Sigmoid colon (tissue), 7 donors: Measurements from ENCODE around the gene SULT1B1. TPM values are rescaled to one million over a fixed set of nuclear protein-coding genes. Genes with fewer than 3 reads are reported as not detected.

Experiments used
- DNase-seq: peaks from one replicate; pipeline ENCODE4 v3.0.0-alpha.2; 2019
- H3K27ac ChIP-seq, 4 donors: fragments of 200-600 bp; sonication (generic); one replicate each; pipeline ENCODE4 v1.5.1; 2016 to 2019; ENCODE audit warnings: mild to moderate bottlenecking in 1 of 4
- H3K27me3 ChIP-seq, 3 donors: fragments of 200-600 bp; sonication (generic); one replicate each; pipeline ENCODE4 v1.5.1; 2019; ENCODE audit warnings: mild to moderate bottlenecking in 1 of 3
- H3K36me3 ChIP-seq, 4 donors: fragments of 200-600 bp; sonication (generic); one replicate each; pipeline ENCODE4 v1.5.1; 2016 to 2019
- H3K4me1 ChIP-seq, 4 donors: fragments of 200-600 bp; sonication (generic); one replicate each; pipeline ENCODE4 v1.5.1; 2017 to 2019
- H3K4me3 ChIP-seq, 4 donors: fragments of 200-600 bp; sonication (generic); one replicate each; pipeline ENCODE4 v1.5.1; 2017 to 2019; ENCODE audit warnings: mild to moderate bottlenecking in 2 of 4, moderate library complexity in 1 of 4
- H3K9me3 ChIP-seq, 4 donors: fragments of 200-600 bp in 3 of 4; sonication (generic) in 3 of 4; one replicate each; pipeline versions ENCODE4 v1.5.1 to v1.6.1; 2013 to 2019
- EP300 ChIP-seq, 4 donors: sonication (generic); formaldehyde crosslinking; IDR thresholded peaks; one replicate each; pipeline ENCODE4 v1.6.1; 2017; ENCODE audit warnings: antibody characterized with exemption in 4 of 4
- POLR2A ChIP-seq, 2 donors: fragments of 450-650 bp; IDR thresholded peaks; one replicate each; pipeline ENCODE4 v1.6.1; 2016; ENCODE audit warnings: antibody characterized with exemption in 2 of 2, mild to moderate bottlenecking in 2 of 2, moderate library complexity in 2 of 2
- POLR2AphosphoS5 ChIP-seq, 4 donors: sonication (generic); formaldehyde crosslinking; IDR thresholded peaks; one replicate each; pipeline ENCODE4 v1.6.1; 2017; ENCODE audit warnings: antibody characterized with exemption in 4 of 4
- WGBS, 2 donors: extraction: QIAGEN DNeasy Blood & Tissue Kit; methylation state at CpG; one replicate each; pipeline ENCODE4 v1.1.7; 2013; 5-methylcytosine and 5-hydroxymethylcytosine counted together
- intact Hi-C: fragments of 100-400 bp; cut with DNase I; formaldehyde crosslinking; loops from one replicate; pipeline ENCODE4 v1.15.1; 2023
- polyA plus RNA-seq, 3 donors: library from polyadenylated mRNA; stranded (reverse); fragments of 200-250 nt; gene quantifications; one replicate each; pipeline ENCODE4 v1.2.3, GENCODE V29; 2013
- total RNA-seq, 4 donors: library from RNA; depleted of rRNA; stranded (reverse); fragments of >200 nt; gene quantifications; one replicate each; pipeline ENCODE4 v1.1.0, GENCODE V29; 2016
- TF ChIP-seq, protein P1 (sequence below), 4 experiments: fragments of 450-650 bp in 3 of 4; fragments of 200-600 bp in 1 of 4; IDR thresholded peaks; one replicate each; pipeline ENCODE4 v1.5.1; 2016 to 2019; ENCODE audit warnings: antibody characterized with exemption in 4 of 4, mild to moderate bottlenecking in 3 of 4, moderate library complexity in 2 of 4
- donor health status: healthy with polysubstance abuse.
- donor health status: Bipolar disorder and iron deficiency.
- donor health status: healthy.

Gene SULT1B1
- total and polyA plus RNA-seq, 7 donors: 0.71 to 99.9 (median 1.2) TPM

- no peak overlapping the region for H3K27ac ChIP-seq
- 85 to 91% methylated on average over 2 of the region's 2 CpGs for WGBS, 2 donors
- H3K27me3 ChIP-seq: no peaks in the 10 kb centered on the region
- no peaks in the 10 kb centered on the region for H3K36me3 ChIP-seq
- TF ChIP-seq, protein P1, sequence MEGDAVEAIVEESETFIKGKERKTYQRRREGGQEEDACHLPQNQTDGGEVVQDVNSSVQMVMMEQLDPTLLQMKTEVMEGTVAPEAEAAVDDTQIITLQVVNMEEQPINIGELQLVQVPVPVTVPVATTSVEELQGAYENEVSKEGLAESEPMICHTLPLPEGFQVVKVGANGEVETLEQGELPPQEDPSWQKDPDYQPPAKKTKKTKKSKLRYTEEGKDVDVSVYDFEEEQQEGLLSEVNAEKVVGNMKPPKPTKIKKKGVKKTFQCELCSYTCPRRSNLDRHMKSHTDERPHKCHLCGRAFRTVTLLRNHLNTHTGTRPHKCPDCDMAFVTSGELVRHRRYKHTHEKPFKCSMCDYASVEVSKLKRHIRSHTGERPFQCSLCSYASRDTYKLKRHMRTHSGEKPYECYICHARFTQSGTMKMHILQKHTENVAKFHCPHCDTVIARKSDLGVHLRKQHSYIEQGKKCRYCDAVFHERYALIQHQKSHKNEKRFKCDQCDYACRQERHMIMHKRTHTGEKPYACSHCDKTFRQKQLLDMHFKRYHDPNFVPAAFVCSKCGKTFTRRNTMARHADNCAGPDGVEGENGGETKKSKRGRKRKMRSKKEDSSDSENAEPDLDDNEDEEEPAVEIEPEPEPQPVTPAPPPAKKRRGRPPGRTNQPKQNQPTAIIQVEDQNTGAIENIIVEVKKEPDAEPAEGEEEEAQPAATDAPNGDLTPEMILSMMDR (IDR thresholded peaks at IDR 0.05): no peak
- TF ChIP-seq POLR2A (IDR thresholded peaks at IDR 0.05) (no peak), EP300 (IDR thresholded peaks at IDR 0.05) (no peak), POLR2AphosphoS5 (IDR thresholded peaks at IDR 0.05) (no peak)
- H3K4me3 ChIP-seq: no peak overlapping the region
- H3K9me3 ChIP-seq: no peaks in the 10 kb centered on the region
- intact Hi-C loops: no loop called here
- H3K4me1 ChIP-seq: no peaks in the 10 kb centered on the region
- no peak for DNase-seq
Observed at GRCh38 chr4:69757464-69757863, 3.0 kb downstream of the SULT1B1 start.

DNA sequence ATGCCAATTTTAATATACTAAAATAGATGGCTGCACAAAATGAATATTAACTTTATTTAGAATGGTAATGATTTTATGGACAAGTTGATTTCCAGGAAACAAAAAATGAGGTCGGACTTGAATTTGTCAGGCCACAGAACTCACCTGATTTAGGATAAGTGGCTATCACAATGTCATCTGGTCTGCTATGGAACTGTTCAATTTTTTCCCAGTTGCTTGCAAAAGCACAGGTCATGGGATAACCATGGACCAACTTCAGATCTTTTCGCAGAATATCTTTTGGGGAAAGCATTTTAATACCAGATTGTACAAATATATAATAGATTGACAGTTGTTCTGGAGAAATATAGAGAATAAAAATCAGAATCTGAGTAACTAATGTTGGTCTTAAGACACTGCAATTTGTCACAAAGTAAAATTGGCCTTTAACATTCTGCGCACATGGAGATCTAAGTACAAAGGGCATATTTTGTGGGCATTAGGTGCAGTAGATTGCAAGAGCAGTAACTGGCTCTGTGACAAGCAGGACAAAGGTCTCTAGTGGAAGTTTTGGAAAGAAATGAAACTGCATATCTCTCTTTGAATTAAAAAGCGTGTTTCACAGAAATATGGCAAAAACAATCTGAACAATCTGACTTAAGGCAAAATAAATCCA lies 5.4 kb downstream of the SULT1B1 start:
- WGBS, 2 donors: 51 to 79% methylated on average over 4 of the region's 4 CpGs
- Histone ChIP-seq H3K9me3 (no peaks in the 10 kb centered on the region), H3K4me3 (no peak overlapping the region), H3K36me3 (no peaks in the 10 kb centered on the region), H3K27ac (no peak overlapping the region), H3K4me1 (no peaks in the 10 kb centered on the region), H3K27me3 (no peaks in the 10 kb centered on the region)
- intact Hi-C loops: no loop called here
- TF ChIP-seq POLR2AphosphoS5 (IDR thresholded peaks at IDR 0.05): no peak
- TF ChIP-seq POLR2A (IDR thresholded peaks at IDR 0.05): no peak
- TF ChIP-seq EP300 (IDR thresholded peaks at IDR 0.05): no peak
- TF ChIP-seq, protein P1 (IDR thresholded peaks at IDR 0.05): no peak
- no peak for DNase-seq

GRCh38 chr4:69753686-69754085 lies 6.7 kb downstream of the SULT1B1 start:
- Histone ChIP-seq H3K4me1 (no peaks in the 10 kb centered on the region), H3K9me3 (no peaks in the 10 kb centered on the region), H3K27me3 (no peaks in the 10 kb centered on the region), H3K4me3 (no peak overlapping the region), H3K36me3 (no peaks in the 10 kb centered on the region), H3K27ac (no peak overlapping the region)
- 67 to 84% methylated on average over 1 of the region's 1 CpG for WGBS, 2 donors
- intact Hi-C loops: no loop called here
- DNase-seq: no peak
- TF ChIP-seq, protein P1 (IDR thresholded peaks at IDR 0.05): no peak
- TF ChIP-seq EP300 (IDR thresholded peaks at IDR 0.05) (no peak), POLR2A (IDR thresholded peaks at IDR 0.05) (no peak), POLR2AphosphoS5 (IDR thresholded peaks at IDR 0.05) (no peak)

DNA sequence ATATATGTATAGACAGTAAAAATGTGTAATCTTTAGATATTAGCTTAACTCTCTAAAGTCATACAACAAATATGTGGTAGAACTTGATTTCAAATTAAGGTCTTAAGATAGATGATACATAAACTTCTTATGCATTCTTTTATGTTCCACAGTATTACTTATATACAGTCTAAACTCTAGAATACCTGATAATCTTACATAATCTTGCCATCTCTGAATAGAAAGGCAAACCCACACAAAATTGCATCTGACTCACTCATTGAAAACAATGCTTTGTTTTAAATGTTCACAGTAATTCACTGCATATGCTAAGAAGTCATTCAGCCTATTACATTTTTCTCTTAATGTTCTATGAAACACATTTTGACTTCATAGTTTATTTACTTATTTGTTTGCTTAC lies 10.1 kb downstream of the SULT1B1 start:
- Histone ChIP-seq H3K27me3 (no peaks in the 10 kb centered on the region), H3K27ac (no peak overlapping the region), H3K4me3 (no peak overlapping the region), H3K4me1 (no peaks in the 10 kb centered on the region), H3K36me3 (no peaks in the 10 kb centered on the region), H3K9me3 (no peaks in the 10 kb centered on the region)
- DNase-seq: no peak
- intact Hi-C loops: no loop called here
- TF ChIP-seq POLR2AphosphoS5 (IDR thresholded peaks at IDR 0.05) (no peak), EP300 (IDR thresholded peaks at IDR 0.05) (no peak)
- TF ChIP-seq, protein P1 (IDR thresholded peaks at IDR 0.05): no peak

DNA sequence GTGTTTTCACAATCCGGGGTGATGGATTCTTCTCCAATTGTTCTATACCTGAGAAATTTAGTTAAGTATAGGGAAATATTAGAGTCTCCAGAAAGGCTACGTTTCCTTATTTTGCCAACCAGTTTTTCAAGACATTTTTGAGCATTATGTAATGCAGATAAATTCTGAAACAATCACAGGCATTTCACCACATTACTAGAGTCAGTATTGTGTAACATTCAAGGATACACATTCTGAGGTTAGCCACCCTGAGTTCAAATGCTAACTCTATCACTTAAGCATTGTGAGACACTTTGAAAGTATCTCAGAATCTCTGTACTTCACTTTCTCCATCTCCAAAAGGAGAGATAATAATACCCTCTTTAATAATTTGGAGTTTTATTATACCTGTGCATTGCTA lies 10.6 kb downstream of the SULT1B1 start:
- Histone ChIP-seq H3K27me3 (no peaks in the 10 kb centered on the region), H3K4me3 (no peak overlapping the region), H3K36me3 (no peaks in the 10 kb centered on the region), H3K27ac (no peak overlapping the region), H3K9me3 (no peaks in the 10 kb centered on the region), H3K4me1 (no peaks in the 10 kb centered on the region)
- TF ChIP-seq EP300 (IDR thresholded peaks at IDR 0.05) (no peak), POLR2A (IDR thresholded peaks at IDR 0.05) (no peak), POLR2AphosphoS5 (IDR thresholded peaks at IDR 0.05) (no peak)
- DNase-seq: no peak
- intact Hi-C loops: no loop called here
- 86 to 91% methylated on average over 2 of the region's 2 CpGs for WGBS, 2 donors
